Measurements from ENCODE around the gene SERPINB5.

Gene SERPINB5

GRCh38 chr18:63440219-63440618 is 36.5 kb upstream of the SERPINB5 start:
- DNase-seq (ENCODE audit: low read depth): peak; percentile 55
- no peak overlapping the region for H3K4me3 ChIP-seq (ENCODE audit: low read length)
- no peak for TF ChIP-seq CTCF (IDR thresholded peaks at IDR 0.05; ENCODE audit: insufficient read depth, low read depth, low read length, missing control alignments)

GRCh38 chr18:63440881-63441280 is 35.9 kb upstream of the SERPINB5 start:
- no peak for DNase-seq (ENCODE audit: low read depth)
- no peak overlapping the region for H3K4me3 ChIP-seq (ENCODE audit: low read length)

GRCh38 chr18:63443829-63444228 is 32.9 kb upstream of the SERPINB5 start:
- DNase-seq (ENCODE audit: low read depth): peak; percentile 96
- TF ChIP-seq CTCF (IDR thresholded peaks at IDR 0.05; ENCODE audit: insufficient read depth, low read depth, low read length, missing control alignments): peak; percentile 57
- no peak overlapping the region for H3K4me3 ChIP-seq (ENCODE audit: low read length)

More at GRCh38 chr18:63440881-63441280, 35.9 kb upstream of the SERPINB5 start:
- no peak for TF ChIP-seq CTCF (IDR thresholded peaks at IDR 0.05; ENCODE audit: insufficient read depth, low read depth, low read length, missing control alignments)

GRCh38 chr18:63444580-63444979 is 32.2 kb upstream of the SERPINB5 start:
- peak overlapping the region; percentile 19 for H3K4me3 ChIP-seq (ENCODE audit: low read length)
- peak; percentile 98 for DNase-seq (ENCODE audit: low read depth)
- TF ChIP-seq CTCF (IDR thresholded peaks at IDR 0.05; ENCODE audit: insufficient read depth, low read depth, low read length, missing control alignments): no peak

GRCh38 chr18:63445037-63445436 is 31.7 kb upstream of the SERPINB5 start:
- TF ChIP-seq CTCF (IDR thresholded peaks at IDR 0.05; ENCODE audit: insufficient read depth, low read depth, low read length, missing control alignments): no peak
- peak overlapping the region; percentile 19 for H3K4me3 ChIP-seq (ENCODE audit: low read length)
- peak; percentile 93 for DNase-seq (ENCODE audit: low read depth)

GRCh38 chr18:63446266-63446665 is 30.5 kb upstream of the SERPINB5 start:
- H3K4me3 ChIP-seq (ENCODE audit: low read length): no peak overlapping the region
- TF ChIP-seq CTCF (IDR thresholded peaks at IDR 0.05; ENCODE audit: insufficient read depth, low read depth, low read length, missing control alignments): no peak
- no peak for DNase-seq (ENCODE audit: low read depth)

GRCh38 chr18:63447066-63447465 is 29.7 kb upstream of the SERPINB5 start:
- TF ChIP-seq CTCF (IDR thresholded peaks at IDR 0.05; ENCODE audit: insufficient read depth, low read depth, low read length, missing control alignments): no peak
- no peak overlapping the region for H3K4me3 ChIP-seq (ENCODE audit: low read length)
- DNase-seq (ENCODE audit: low read depth): no peak

Data from epithelial cell of esophagus (primary cell).